HFF-Myc (cell line): ENCODE measurements around the gene ZNF516.

ENCODE experiments used
- DNase-seq: peaks from one replicate; pipeline ENCODE4 v3.0.0-alpha.2; 2011; ENCODE audit warnings: low read depth; ENCODE audit errors: extremely low read depth
- H3K4me3 ChIP-seq: replicated peaks from 2 replicates; pipeline ENCODE4 v1.5.1; 2011; ENCODE audit warnings: low read depth, mild to moderate bottlenecking, control low read depth, low read length
- TF ChIP-seq, protein P1 (sequence below): IDR thresholded peaks from 2 replicates; pipeline ENCODE4 v1.5.1; 2012; ENCODE audit warnings: mild to moderate bottlenecking, low read depth, low read length, control low read depth; ENCODE audit errors: missing control alignments

ZNF516 gene

DNA sequence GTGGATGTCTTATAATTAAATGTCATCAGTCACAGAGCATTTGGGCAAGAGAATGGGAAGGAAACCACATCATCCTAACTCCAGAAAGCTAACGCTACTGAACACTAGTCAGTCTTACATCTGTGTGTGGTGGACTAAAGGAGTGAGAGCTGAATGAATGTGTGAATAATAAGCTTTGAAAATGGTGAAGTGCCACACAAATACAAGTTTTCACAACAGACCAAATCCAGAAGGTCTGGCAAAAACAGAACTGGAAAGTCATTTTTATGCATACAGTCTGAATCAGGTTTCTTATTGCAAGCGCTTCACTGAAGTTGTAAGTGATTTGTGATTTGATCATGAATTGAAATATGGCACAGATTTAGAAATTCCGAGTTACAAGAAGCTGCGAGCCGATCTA, 175.7 kb downstream of the ZNF516 start:
- no peak for DNase-seq
- TF ChIP-seq, protein P1, sequence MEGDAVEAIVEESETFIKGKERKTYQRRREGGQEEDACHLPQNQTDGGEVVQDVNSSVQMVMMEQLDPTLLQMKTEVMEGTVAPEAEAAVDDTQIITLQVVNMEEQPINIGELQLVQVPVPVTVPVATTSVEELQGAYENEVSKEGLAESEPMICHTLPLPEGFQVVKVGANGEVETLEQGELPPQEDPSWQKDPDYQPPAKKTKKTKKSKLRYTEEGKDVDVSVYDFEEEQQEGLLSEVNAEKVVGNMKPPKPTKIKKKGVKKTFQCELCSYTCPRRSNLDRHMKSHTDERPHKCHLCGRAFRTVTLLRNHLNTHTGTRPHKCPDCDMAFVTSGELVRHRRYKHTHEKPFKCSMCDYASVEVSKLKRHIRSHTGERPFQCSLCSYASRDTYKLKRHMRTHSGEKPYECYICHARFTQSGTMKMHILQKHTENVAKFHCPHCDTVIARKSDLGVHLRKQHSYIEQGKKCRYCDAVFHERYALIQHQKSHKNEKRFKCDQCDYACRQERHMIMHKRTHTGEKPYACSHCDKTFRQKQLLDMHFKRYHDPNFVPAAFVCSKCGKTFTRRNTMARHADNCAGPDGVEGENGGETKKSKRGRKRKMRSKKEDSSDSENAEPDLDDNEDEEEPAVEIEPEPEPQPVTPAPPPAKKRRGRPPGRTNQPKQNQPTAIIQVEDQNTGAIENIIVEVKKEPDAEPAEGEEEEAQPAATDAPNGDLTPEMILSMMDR = no peak
- H3K4me3 ChIP-seq = no peak overlapping the region

DNA sequence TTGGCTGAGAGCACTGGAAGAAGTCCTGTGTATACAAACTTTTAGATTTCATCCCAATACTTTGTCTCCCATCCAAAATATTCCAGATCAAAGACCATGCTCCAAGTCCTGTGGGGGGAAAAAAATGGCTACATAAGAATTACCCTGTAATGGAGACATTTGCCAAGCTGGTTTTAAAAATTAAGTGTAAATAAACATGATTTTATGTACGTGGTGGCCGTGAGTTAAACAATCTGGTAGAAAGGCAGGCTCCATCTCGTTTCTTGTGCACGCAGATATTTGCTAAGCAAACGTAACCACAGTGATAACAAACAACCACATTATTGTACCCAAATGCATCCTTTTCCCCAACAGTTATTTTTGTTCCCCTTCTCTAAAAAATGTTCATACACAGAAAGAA, 176.4 kb downstream of the ZNF516 start:
- TF ChIP-seq, protein P1 = no peak
- DNase-seq = no peak
- H3K4me3 ChIP-seq = no peak overlapping the region

DNA sequence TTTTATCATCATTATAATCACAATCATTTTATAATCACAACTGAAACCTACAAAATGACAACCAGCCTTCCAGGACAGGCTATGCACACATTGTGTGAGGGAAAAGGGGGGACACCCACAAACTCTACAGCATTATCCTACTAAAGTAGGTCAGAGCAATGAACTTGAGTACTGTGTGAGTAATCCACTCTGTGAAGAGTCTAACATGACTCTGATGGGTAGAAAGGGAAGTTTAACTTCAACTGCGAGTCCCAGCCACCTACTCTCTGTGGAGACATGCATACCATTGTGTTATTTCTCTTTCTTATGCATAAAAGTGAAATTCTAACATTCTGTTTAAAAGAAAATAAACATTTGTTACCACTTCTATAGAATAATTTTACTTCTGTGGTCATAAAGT, 177.9 kb downstream of the ZNF516 start:
- DNase-seq = no peak
- TF ChIP-seq, protein P1 = no peak
- H3K4me3 ChIP-seq = no peak overlapping the region

DNA sequence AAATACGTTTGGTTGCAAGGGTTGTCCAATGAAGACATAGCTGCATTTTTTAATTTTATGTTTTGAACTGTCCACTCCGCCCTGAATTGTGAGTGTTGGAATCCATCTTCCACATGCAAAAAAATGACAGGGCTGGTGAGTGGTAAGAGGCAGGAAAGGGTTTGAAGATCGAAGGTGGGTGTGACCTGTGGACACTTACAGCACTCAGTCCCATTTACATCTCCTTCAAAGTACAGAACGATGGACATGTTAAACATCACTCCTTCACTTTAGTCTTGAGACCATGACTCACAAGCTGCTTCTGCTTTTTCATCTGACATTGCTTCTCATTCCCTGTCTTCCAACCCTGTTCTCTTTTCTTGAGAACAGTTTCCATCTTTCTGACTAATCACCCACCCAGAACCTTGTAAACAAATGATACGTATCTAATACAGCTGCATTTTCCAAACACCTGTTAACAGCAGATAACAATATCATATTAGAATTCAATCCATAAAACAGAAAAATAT, 179.3 kb downstream of the ZNF516 start:
- H3K4me3 ChIP-seq = no peak overlapping the region
- TF ChIP-seq, protein P1 = no peak

DNA sequence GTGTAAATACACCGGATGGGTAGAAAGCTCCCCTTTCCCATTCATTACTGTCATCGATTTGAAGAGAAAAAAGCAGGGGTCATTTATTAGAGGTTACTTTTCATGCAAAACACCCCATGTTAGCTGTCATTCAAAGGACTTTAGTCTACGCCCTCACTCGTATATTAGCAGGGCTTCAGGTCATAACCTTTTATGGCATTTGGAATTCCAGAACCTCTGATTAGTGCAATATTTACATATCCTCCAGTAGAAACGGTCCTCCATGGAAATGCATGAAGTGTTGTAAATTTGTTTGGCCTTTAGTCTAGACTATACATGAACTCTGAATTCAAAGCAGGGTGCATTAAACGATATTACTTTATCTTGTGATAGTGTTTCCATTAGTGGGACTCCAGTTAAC, 180.5 kb downstream of the ZNF516 start:
- no peak overlapping the region for H3K4me3 ChIP-seq
- TF ChIP-seq, protein P1 = no peak
- DNase-seq = no peak

More for the DNA sequence above, 179.3 kb downstream of the ZNF516 start:
- no peak for DNase-seq

DNA sequence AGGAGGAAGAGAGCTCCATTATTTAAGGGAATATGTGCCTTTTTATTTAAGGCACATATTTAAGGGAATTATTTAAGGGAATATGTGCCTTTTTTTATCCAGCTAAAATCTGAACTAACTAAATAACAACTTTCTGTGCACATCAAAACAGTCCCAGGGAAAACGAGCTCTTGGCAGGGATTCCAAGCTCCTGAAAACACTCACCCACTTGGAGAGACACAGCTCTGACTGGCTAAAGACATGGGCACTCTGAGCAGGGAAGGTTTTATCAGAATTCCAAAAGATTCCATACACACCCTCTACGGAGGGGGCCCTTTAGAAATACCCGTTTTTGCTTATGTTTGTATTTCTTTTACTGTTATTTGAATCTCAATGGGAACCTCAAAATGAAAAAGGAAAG, 181.0 kb downstream of the ZNF516 start:
- H3K4me3 ChIP-seq = no peak overlapping the region
- TF ChIP-seq, protein P1 = no peak
- no peak for DNase-seq
